Stimulated activated CD4-positive, alpha-beta T cell treated with anti-CD3 and anti-CD28 coated beads, Interleukin-15, amount 100 ng/mL, for 48 hours (primary cell): ENCODE results near the gene TLE3.
"Not testable (repeated sequence)": the region's sequence is repeated elsewhere in the genome, so short reads cannot be mapped to it uniquely, and the experiment has no call there.

ENCODE experiments used
- DNase-seq, 2 donors: peaks; one replicate each; pipeline ENCODE4 v3.0.0-alpha.2; 2020; ENCODE audit warnings: low read depth in 2 of 2

TLE3 gene

GRCh38 chr15:70126362-70126761 is 28.6 kb upstream of the TLE3 start:
- no peak for DNase-seq

GRCh38 chr15:70125605-70126004 is 27.9 kb upstream of the TLE3 start:
- DNase-seq, result no peak

GRCh38 chr15:70121624-70122302 is 24.0 kb upstream of the TLE3 start:
- no peak for DNase-seq

DNA sequence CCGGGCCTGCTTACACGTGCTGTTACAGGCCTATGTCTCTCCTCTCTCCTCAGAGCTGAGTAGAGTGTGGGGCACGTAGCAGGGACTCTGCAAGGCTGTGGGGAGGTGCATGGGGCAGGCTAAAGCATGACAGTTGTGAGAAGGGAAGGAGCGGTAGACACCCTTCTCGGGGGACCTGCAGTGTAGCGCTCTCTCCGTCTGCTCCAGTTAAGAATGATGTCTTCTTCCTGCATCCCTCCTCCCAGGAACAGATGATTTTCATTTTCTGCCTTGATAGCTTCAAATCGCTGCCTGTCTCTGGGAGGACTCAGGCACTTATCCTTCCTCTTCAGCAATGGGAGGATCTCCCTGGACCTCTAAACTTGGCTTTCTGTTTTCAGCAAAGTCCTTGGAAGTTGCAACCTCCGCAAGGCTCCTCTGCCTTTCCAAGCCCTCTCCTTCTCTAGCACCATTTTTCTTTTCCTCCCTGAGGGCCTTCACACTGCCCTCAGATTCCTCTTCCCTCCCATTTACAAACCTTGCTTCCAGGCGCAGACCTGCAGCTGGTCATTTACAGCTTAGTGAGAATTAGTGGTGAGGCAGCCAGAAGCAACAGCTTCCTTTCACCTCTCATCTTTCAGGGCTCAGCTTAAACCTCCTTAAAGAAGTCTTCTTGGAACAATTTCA is 23.4 kb upstream of the TLE3 start:
- DNase-seq, result no peak

DNA sequence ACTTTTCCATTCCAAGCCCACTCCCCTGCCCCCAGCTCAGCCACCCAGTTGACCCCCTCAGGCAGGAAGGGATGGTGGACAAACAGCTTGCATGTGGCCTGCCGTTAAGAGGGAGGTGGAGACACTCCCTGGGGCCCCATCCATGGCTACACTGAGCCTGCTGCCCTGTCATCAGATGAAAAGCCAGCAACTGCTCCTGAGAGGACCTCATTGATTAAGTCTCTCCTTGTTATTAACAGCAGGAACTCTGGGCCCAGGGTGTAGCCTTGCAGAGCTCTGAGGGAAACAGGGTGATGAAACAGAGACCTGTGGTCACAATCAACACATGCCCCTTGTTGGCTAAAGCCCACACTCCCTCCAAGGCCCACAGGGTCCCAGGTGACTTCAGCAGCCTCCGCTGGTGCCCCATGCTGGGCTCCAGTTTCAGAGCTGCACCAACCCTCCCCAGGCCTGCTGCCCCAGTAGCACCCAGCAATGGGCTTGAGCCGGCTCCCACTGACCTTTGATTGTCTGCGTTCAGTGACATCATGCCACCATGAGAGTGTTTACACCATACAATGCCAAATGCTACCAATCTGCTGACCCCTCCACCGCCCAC is 22.3 kb upstream of the TLE3 start:
- no peak for DNase-seq

- DNase-seq, result no peak
Measured at GRCh38 chr15:70118599-70118998, 20.9 kb upstream of the TLE3 start.

DNA sequence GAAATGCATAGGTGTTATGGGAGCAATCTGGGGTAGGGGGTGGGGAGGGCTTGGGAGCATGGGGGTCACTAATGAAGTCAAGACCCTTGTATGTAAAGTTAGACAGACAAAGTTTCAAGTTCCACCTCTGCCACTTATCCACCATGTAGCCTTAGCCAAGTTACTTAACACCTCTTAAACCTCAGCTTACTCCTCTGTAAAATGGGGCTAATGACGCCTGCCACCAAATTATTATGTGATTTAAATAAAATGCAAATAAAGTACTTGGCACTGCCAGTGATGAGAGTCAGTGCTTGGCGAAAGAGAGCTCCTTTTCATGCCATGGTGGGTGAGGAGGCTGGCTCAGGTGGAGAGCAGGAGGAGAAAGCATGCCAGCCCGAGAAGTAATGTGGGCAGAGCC is 18.6 kb upstream of the TLE3 start:
- DNase-seq, result no peak

- DNase-seq, result no peak
Measured at GRCh38 chr15:70114221-70114620, 16.5 kb upstream of the TLE3 start.

DNA sequence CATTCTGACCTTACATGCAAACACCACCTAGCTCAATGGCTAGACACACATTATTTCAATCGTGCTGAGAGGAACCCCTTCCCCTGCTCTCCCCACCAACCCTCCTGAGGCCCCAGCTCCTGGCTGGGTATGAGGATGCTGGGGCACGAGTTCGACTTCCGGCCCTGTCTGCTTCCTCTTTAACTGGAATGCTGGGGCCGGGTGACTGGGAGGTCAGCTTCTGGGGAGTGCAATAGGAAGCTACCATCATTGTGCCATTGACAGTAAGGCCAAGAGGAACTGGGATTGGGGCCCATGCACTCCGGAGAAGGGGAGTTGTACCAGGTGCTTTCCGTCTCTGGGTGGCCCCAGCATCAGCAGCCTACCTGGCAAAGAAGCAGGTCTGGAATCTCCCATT is 15.6 kb upstream of the TLE3 start:
- DNase-seq, result no peak

DNA sequence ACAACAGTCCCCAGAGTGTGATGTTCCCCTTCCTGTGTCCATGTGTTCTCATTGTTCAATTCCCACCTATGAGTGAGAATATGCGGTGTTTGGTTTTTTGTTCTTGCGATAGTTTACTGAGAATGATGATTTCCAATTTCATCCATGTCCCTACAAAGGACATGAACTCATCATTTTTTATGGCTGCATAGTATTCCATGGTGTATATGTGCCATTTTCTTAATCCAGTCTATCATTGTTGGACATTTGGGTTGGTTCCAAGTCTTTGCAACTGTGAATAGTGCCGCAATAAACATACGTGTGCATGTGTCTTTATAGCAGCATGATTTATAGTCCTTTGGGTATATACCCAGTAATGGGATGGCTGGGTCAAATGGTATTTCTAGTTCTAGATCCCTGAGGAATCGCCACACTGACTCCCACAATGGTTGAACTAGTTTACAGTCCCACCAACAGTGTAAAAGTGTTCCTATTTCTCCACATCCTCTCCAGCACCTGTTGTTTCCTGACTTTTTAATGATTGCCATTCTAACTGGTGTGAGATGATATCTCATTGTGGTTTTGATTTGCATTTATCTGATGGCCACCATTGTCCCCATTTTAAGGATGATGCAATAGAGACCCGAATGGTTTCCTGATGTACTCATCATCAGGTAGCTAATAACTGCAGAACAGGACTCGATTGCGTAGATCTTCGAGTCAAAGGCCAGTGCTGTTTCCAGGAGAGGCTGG is 15.0 kb upstream of the TLE3 start:
- DNase-seq, result not testable (repeated sequence)

DNA sequence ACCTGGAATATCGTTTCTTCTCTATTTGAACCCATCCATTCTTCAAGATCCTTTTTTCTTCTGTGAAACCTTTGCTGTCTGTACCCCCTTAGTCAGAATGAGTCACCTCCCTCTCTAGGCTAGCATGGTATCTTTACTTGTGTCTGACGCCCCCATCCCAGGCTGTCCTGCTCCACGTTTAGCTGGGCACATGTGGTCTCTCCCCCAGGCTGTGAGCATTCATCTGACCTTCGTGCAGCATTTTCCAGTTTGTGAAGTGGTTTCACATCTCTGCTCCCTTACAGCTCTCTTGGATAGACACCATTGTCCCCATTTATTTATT is 14.3 kb upstream of the TLE3 start:
- no peak for DNase-seq

- DNase-seq, result no peak
Measured at GRCh38 chr15:70111203-70112073, 13.7 kb upstream of the TLE3 start.

- no peak for DNase-seq
Measured at GRCh38 chr15:70109978-70110377, 12.3 kb upstream of the TLE3 start.

DNA sequence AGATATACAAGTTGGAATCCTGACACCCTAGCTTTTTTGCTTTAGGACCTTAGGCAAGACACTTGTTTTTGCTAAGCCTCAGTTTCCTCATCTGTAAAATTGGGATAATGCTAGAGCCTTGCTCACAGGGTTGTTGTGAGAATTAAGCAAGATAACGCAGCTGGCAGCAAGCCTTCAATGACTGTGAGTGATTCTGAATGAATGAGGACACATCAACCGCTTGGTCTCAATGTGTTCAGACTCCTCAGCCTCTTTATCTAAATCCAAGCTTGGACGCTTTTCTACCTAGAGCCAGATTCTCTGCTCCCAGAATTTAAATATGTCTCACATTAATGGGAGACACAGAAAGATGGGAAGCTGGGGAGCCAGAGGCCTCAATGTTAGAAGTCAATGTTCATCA is 11.8 kb upstream of the TLE3 start:
- DNase-seq, result no peak

GRCh38 chr15:70103880-70104626 is 6.3 kb upstream of the TLE3 start:
- DNase-seq, result no peak

GRCh38 chr15:70102827-70103226 is 5.1 kb upstream of the TLE3 start:
- DNase-seq, result no peak

GRCh38 chr15:70101459-70102113 is 3.9 kb upstream of the TLE3 start:
- DNase-seq, result no peak

DNA sequence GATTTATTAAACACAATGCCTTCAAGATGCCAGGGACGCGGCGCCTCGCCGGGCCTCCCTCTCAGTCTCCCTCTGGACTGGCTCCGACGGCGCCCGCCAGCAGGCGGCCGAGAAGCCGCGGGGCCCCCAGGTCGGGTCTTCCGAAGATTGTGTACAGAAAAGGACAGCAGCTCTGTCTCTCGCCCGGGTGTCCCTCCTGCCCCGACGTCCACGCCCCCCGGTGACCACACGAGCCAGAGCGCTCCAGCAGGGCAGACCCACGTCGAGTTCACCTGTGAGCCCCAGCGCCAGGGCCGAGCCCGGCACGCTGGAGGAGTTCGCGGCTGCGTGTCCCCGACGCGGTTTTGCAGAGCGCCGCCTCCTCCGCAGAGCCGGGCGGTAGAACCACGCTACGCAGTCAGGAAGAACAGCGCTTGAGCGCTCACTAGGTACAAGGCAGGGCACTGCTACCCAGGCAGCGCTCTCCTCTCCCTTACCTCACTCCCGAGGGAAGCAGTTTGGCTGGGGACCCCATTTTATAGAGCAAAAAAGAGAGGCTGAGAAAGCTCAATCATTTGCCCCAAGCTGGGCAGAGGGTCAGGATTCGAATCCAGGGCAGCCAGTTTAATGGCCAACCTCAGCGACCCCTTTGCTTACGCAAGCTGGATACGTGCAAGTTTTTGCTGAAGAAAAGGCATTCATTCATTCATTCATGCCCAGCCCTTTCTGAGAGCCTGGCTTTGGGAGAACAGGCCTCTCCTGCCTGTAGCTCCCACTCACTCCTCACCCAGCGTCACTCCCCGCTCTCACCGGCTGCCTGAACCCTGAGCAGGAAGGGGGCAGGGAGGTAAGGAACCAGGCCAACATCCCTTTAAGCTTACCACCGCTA is 3.0 kb upstream of the TLE3 start:
- peak; percentile 41 to 61 for DNase-seq

DNA sequence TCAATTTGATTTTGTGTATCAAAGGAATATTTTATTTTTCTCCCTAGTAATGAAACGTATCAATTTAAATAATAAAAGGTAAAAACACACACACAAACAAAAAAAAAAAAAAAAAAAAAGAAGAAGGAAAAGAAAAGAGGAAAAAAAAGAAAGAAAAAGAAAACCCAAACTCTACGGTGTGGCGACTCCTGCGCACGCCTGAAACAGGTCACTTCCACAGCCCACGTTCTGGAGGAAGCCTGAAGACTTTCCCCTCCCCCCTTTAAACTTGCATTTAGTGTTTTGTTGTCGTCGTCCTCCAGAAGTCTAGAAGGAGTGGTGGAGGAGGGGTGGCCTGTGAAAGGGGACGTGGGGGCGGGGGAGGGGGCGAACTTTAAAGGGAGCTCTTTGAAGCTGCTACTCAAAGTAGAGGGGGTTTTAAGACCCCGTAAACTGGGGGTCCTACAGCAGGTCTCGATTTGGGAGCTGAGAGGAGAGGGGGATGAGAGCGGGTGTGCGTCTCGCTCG is 2.3 kb upstream of the TLE3 start:
- DNase-seq, result no peak
